H1 (cell line): ENCODE measurements around the gene SLC6A18. TPM values are rescaled to one million over a fixed set of nuclear protein-coding genes. Genes with fewer than 3 reads are reported as not detected.

ENCODE experiments used
- CTCF ChIA-PET: fragments of 300-600 bp; sonication (Branson Sonifier 250); formaldehyde crosslinking; loops from one replicate; lab custom pipeline; 2021; ENCODE audit not compliant: partially characterized antibody; lab: Charles Lee
- POLR2A ChIA-PET: fragments of 300-600 bp; sonication (Branson Sonifier 250); formaldehyde crosslinking; loops from one replicate; lab custom pipeline; 2021; ENCODE audit warnings: inconsistent platforms; ENCODE audit not compliant: partially characterized antibody; lab: Charles Lee
- DNase-seq, 2 experiments: peaks; one replicate each; pipeline versions ENCODE4 v3.0.0 to v3.0.0-alpha.2; 2010 to 2022; ENCODE audit warnings: low spot score in 2 of 2, low read depth in 1 of 2, mixed read lengths in 1 of 2
- FAIRE-seq: peaks from 2 replicates; lab custom pipeline; 2011; peaks lifted over from hg19 to GRCh38; lab: Jason Lieb, UNC
- H2AFZ ChIP-seq: 2 replicates; pipeline ENCODE4 v1.8.1; 2012; ENCODE audit warnings: low read length, inconsistent platforms
- H2AK5ac ChIP-seq: 2 replicates; pipeline ENCODE4 v1.6.1; 2013; ENCODE audit warnings: low read depth, low read length
- H2BK120ac ChIP-seq: replicated peaks from 2 replicates; pipeline ENCODE3; 2013; ENCODE audit warnings: low read depth, low read length, inconsistent platforms
- H2BK12ac ChIP-seq: 2 replicates; pipeline ENCODE4 v1.6.1; 2013; ENCODE audit warnings: low read depth, low read length
- H2BK15ac ChIP-seq: 2 replicates; pipeline ENCODE4 v1.6.1; 2013; ENCODE audit warnings: low read length
- H2BK20ac ChIP-seq: 2 replicates; pipeline ENCODE4 v1.6.1; 2013; ENCODE audit warnings: low read length
- H2BK5ac ChIP-seq: 2 replicates; pipeline ENCODE4 v1.6.1; 2013; ENCODE audit warnings: low read depth, low read length
- H3K14ac ChIP-seq: 2 replicates; pipeline ENCODE4 v1.6.1; 2013; ENCODE audit warnings: inconsistent platforms; ENCODE audit not compliant: insufficient read length
- H3K18ac ChIP-seq: 2 replicates; pipeline ENCODE4 v1.6.1; 2013; ENCODE audit warnings: low read length; ENCODE audit errors: extremely low read depth
- H3K23ac ChIP-seq: 2 replicates; pipeline ENCODE4 v1.6.1; 2013; ENCODE audit warnings: inconsistent platforms; ENCODE audit not compliant: insufficient read length
- H3K23me2 ChIP-seq: 2 replicates; pipeline ENCODE4 v1.6.1; 2013; ENCODE audit warnings: low read depth, low read length
- H3K27ac ChIP-seq: 2 replicates; pipeline ENCODE4 v1.6.1; 2011; ENCODE audit warnings: low read depth, low read length, inconsistent platforms
- H3K27me3 ChIP-seq, 4 experiments: replicated peaks in 1 of 4; 1 replicate in 1 of 4; 2 replicates in 3 of 4; pipeline versions ENCODE4 v1.6.1 to v1.8.1; 2011 to 2013; ENCODE audit warnings: low read length in 3 of 4, mild to moderate bottlenecking in 3 of 4, inconsistent platforms in 2 of 4, mixed read lengths in 2 of 4, moderate library complexity in 1 of 4; ENCODE audit not compliant: control insufficient read depth in 3 of 4, insufficient read depth in 3 of 4; ENCODE audit errors: extremely low read depth in 1 of 4
- H3K36me3 ChIP-seq, 4 experiments: 2 replicates each; pipeline versions ENCODE4 v1.6.1 to v1.8.1; 2011 to 2013; ENCODE audit warnings: mild to moderate bottlenecking in 4 of 4, low read length in 3 of 4, moderate library complexity in 2 of 4, control low read depth in 1 of 4, inconsistent platforms in 1 of 4; ENCODE audit not compliant: insufficient read depth in 4 of 4, control insufficient read depth in 2 of 4
- H3K4ac ChIP-seq: replicated peaks from 2 replicates; pipeline ENCODE3; 2013; ENCODE audit warnings: low read length, low read depth, mixed read lengths, inconsistent platforms; ENCODE audit not compliant: insufficient read length
- H3K4me1 ChIP-seq, 4 experiments: replicated peaks in 1 of 4; 1 replicate in 1 of 4; 2 replicates in 3 of 4; pipeline versions ENCODE4 v1.6.1 to v1.8.1; 2011 to 2013; ENCODE audit warnings: low read length in 3 of 4, inconsistent platforms in 2 of 4, mixed read lengths in 1 of 4; ENCODE audit not compliant: insufficient read depth in 4 of 4, control insufficient read depth in 3 of 4
- H3K4me2 ChIP-seq, 2 experiments: 2 replicates each; pipeline versions ENCODE4 v1.6.1 to v1.8.1; 2011 to 2013; ENCODE audit warnings: low read depth in 2 of 2, low read length in 2 of 2, control low read depth in 1 of 2, inconsistent platforms in 1 of 2, mild to moderate bottlenecking in 1 of 2; ENCODE audit not compliant: insufficient read depth in 1 of 2
- H3K4me3 ChIP-seq, 4 experiments: fragments of 200-600, 300-600 bp in 1 of 4; sonication (generic), shearing (Covaris generic), sonication (Bioruptor Twin) in 1 of 4; 2 replicates each; pipeline versions ENCODE4 v1.5.1 to v1.8.1; 2011 to 2016; ENCODE audit warnings: low read length in 4 of 4, low read depth in 3 of 4, control low read depth in 2 of 4, inconsistent platforms in 2 of 4, mild to moderate bottlenecking in 2 of 4, mixed read lengths in 1 of 4, moderate library complexity in 1 of 4; ENCODE audit not compliant: insufficient read depth in 2 of 4; ENCODE audit errors: extremely low read depth in 1 of 4
- H3K56ac ChIP-seq: replicated peaks from 2 replicates; pipeline ENCODE3; 2013; ENCODE audit warnings: low read depth, mild to moderate bottlenecking, mixed read lengths, low read length, inconsistent platforms; ENCODE audit not compliant: insufficient read length
- H3K79me1 ChIP-seq: 2 replicates; pipeline ENCODE4 v1.6.1; 2013; ENCODE audit warnings: low read depth, low read length, control low read depth
- H3K79me2 ChIP-seq, 2 experiments: 2 replicates each; pipeline versions ENCODE4 v1.6.1 to v1.8.1; 2012 to 2013; ENCODE audit warnings: low read length in 2 of 2, mild to moderate bottlenecking in 2 of 2, inconsistent platforms in 1 of 2; ENCODE audit not compliant: insufficient read depth in 2 of 2, control insufficient read depth in 1 of 2
- H3K9ac ChIP-seq, 4 experiments: replicated peaks in 1 of 4; 1 replicate in 1 of 4; 2 replicates in 3 of 4; pipeline versions ENCODE4 v1.6.1 to v1.8.1; 2011 to 2013; ENCODE audit warnings: low read depth in 3 of 4, low read length in 3 of 4, control low read depth in 2 of 4, mild to moderate bottlenecking in 2 of 4, moderate library complexity in 2 of 4, inconsistent platforms in 1 of 4; ENCODE audit errors: extremely low read depth in 1 of 4
- H3K9me3 ChIP-seq, 2 experiments: 2 replicates each; pipeline versions ENCODE4 v1.6.1 to v1.8.1; 2012 to 2013; ENCODE audit warnings: mild to moderate bottlenecking in 2 of 2, moderate library complexity in 2 of 2, control low read depth in 1 of 2, inconsistent platforms in 1 of 2, low read depth in 1 of 2, low read length in 1 of 2, mixed read lengths in 1 of 2; ENCODE audit not compliant: insufficient read depth in 2 of 2
- H4K20me1 ChIP-seq, 2 experiments: replicated peaks in 1 of 2; 2 replicates each; pipeline versions ENCODE3 to v1.8.1; 2011 to 2013; ENCODE audit warnings: inconsistent platforms in 2 of 2, low read length in 2 of 2, mild to moderate bottlenecking in 1 of 2; ENCODE audit not compliant: insufficient read depth in 2 of 2, control insufficient read depth in 1 of 2
- H4K5ac ChIP-seq: 2 replicates; pipeline ENCODE4 v1.6.1; 2013; ENCODE audit warnings: low read length, low read depth, mixed read lengths, inconsistent platforms; ENCODE audit not compliant: insufficient read length
- H4K8ac ChIP-seq: 2 replicates; pipeline ENCODE4 v1.8.0; 2013; ENCODE audit warnings: mild to moderate bottlenecking, moderate library complexity, low read length, inconsistent platforms; ENCODE audit not compliant: insufficient read depth; ENCODE audit errors: extremely low read depth
- H4K91ac ChIP-seq: replicated peaks from 2 replicates; pipeline ENCODE3; 2013; ENCODE audit warnings: low read length, mixed read lengths, inconsistent platforms; ENCODE audit not compliant: insufficient read length
- TBP ChIP-seq: IDR thresholded peaks from 2 replicates; pipeline ENCODE4 v1.6.1; 2011; ENCODE audit warnings: low read depth, low read length, improper control_type of control experiment
- WGBS, 2 experiments: shearing (Covaris generic) in 1 of 2; methylation state at CpG; one replicate each; pipeline versions ENCODE4 v1.1.6 to v1.1.7; 2013 to 2015; ENCODE audit warnings: low lambda C conversion rate in 2 of 2, mixed read lengths in 2 of 2, inconsistent platforms in 1 of 2, low coverage in 1 of 2, missing lambda C conversion rate in 1 of 2; ENCODE audit not compliant: insufficient replicate concordance in 2 of 2, insufficient coverage in 1 of 2, insufficient read length in 1 of 2; ENCODE audit errors: extremely low coverage in 1 of 2, missing lambda C conversion rate in 1 of 2; 5-methylcytosine and 5-hydroxymethylcytosine counted together
- polyA plus RNA-seq, 7 experiments: library from polyadenylated mRNA; depleted of rRNA in 3 of 7; stranded (reverse) in 5 of 7; unstranded in 2 of 7; fragments of >200 nt in 5 of 7; fragments of 200-250 nt in 2 of 7; gene quantifications; 1 replicate in 5 of 7; 2 replicates in 1 of 7; 4 replicates in 1 of 7; pipeline versions ENCODE4 v1.2.1 to v1.2.3, GENCODE V29; 2011 to 2013; ENCODE audit warnings: missing spikeins in 2 of 7, mixed read lengths in 2 of 7
- total RNA-seq: library from RNA; stranded (reverse); fragmentation: NEBNext Ultra II Directional; extraction: Animal tissue kit (Norgen Biotek cat#: 25700); gene quantifications from 2 replicates; pipeline ENCODE4 v1.2.1, GENCODE V29; 2021

SLC6A18 gene
- total and polyA plus RNA-seq, 2 of the 8 experiments (the other 6 are each of a cell fraction or from before 2014, with no cell fraction given): not detected

DNA sequence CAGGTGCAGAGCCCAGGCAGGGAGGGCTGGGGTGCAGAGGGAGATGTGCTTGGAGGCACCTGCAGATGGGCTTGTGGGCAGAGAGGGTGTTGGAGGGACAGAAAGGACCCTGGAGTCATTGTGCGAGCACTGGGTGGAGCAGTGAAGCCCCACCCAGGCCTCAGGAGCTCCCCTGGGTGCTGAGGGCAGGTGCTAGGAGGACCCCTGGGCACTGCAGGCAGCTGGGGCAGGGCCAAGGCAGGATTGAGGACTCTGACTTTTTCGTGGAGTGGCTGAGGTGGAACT is 10.3 kb upstream of the SLC6A18 start:
- Histone ChIP-seq H3K36me3 (no peaks in the 10 kb centered on the region), H3K4me3 (no peak overlapping the region), H3K23ac (no peak overlapping the region), H3K4me1 (peaks cover 0 to 2% (median 0%) of the 10 kb centered on the region in 4 experiments; a peak in 2 of 7 replicates), H3K9ac (no peak overlapping the region), H3K23me2 (no peaks in the 10 kb centered on the region), H2BK5ac (no peak overlapping the region), H3K56ac (no peak overlapping the region), H3K4ac (no peak overlapping the region), H2AK5ac (no peak overlapping the region), H3K27me3 (no peaks in the 10 kb centered on the region; a peak in 1 of 7 replicates), H3K79me2 (no peaks in the 10 kb centered on the region), H3K27ac (no peak overlapping the region)
- POLR2A ChIA-PET: interaction anchor here (0.9 kb wide), 1 partner anchor 68 kb away, joined by 3 read pairs; no protein-coding TSS in a partner anchor
- TF ChIP-seq TBP: no peak
- TF ChIP-seq, all 59 proteins: peak for 0
- Histone ChIP-seq H3K4me2 (no peak overlapping the region), H3K9me3 (peaks cover 0 to 2% of the 10 kb centered on the region in 2 experiments; a peak in 1 of 4 replicates), H2BK120ac (no peak overlapping the region), H2BK12ac (no peak overlapping the region), H4K20me1 (peaks cover 3 to 6% of the 10 kb centered on the region in 2 experiments), H3K18ac (no peak overlapping the region), H4K91ac (no peak overlapping the region), H2BK15ac (no peak overlapping the region), H2AFZ (no peak overlapping the region), H4K5ac (no peak overlapping the region), H2BK20ac (no peak overlapping the region), H3K79me1 (no peaks in the 10 kb centered on the region), H3K14ac (no peak overlapping the region), H4K8ac (no peak overlapping the region)
- 79% methylated on average over 1 of the region's 2 CpGs; no CpG with 5 or more reads in 1 of the 2 experiments for WGBS, 2 experiments
- FAIRE-seq (no peak), DNase-seq (no peak)
- CTCF ChIA-PET: interaction anchor here (1.5 to 2.1 kb wide), 3 partner anchors 8 to 47 kb away, joined by 4 to 7 read pairs (median 6); no protein-coding TSS in a partner anchor
